SU-DHL-6 (cell line): ENCODE measurements around the gene ABTB2.

ENCODE experiments used
- H2AFZ ChIP-seq: fragments of 200-600 bp; sonication (generic); 2 replicates; pipeline ENCODE4 v1.6.1; 2014; ENCODE audit warnings: low read depth, mild to moderate bottlenecking, moderate library complexity, mixed read lengths, antibody characterized with exemption, low read length; ENCODE audit not compliant: severe bottlenecking
- H3F3A ChIP-seq: fragments of 200-600 bp; shearing (Covaris generic); 2 replicates; pipeline ENCODE4 v1.6.0; 2016; ENCODE audit warnings: antibody characterized with exemption, mild to moderate bottlenecking; ENCODE audit not compliant: insufficient read depth
- H3K27ac ChIP-seq: fragments of 200-600 bp; sonication (generic); 2 replicates; pipeline ENCODE4 v1.5.1; 2016; ENCODE audit warnings: low read depth, mild to moderate bottlenecking, low read length, moderate library complexity, mixed read lengths
- H3K27me3 ChIP-seq: fragments of 200-600 bp; sonication (generic), shearing (Covaris generic); 2 replicates; pipeline ENCODE4 v1.6.0; 2014; ENCODE audit warnings: mild to moderate bottlenecking, low read length
- H3K36me3 ChIP-seq: fragments of 200-600 bp; sonication (generic); 2 replicates; pipeline ENCODE4 v1.6.1; 2014; ENCODE audit warnings: mild to moderate bottlenecking, low read length, mixed read lengths
- H3K4me2 ChIP-seq: fragments of 300-600, 200-600 bp; shearing (Covaris generic), sonication (generic); 2 replicates; pipeline ENCODE4 v1.6.0; 2014; ENCODE audit warnings: low read length, low read depth, mild to moderate bottlenecking; ENCODE audit not compliant: poor library complexity, severe bottlenecking
- H3K4me3 ChIP-seq: fragments of 200-600 bp; sonication (generic); 2 replicates; pipeline ENCODE4 v1.5.1; 2014; ENCODE audit warnings: antibody characterized with exemption, low read length, mild to moderate bottlenecking, mixed read lengths; ENCODE audit not compliant: insufficient read depth, poor library complexity, severe bottlenecking
- H3K79me2 ChIP-seq: fragments of 200-600 bp; sonication (generic); 2 replicates; pipeline ENCODE4 v1.6.1; 2014; ENCODE audit warnings: mild to moderate bottlenecking, low read length, moderate library complexity; ENCODE audit not compliant: insufficient read depth
- H3K9ac ChIP-seq: fragments of 200-600 bp; sonication (generic); 2 replicates; pipeline ENCODE4 v1.7.0; 2014; ENCODE audit warnings: mild to moderate bottlenecking, low read length
- H3K9me2 ChIP-seq: fragments of 200-600 bp; sonication (generic); replicated peaks from 2 replicates; pipeline ENCODE4 v1.6.1; 2014; ENCODE audit warnings: low read length; ENCODE audit not compliant: insufficient read depth
- H3K9me3 ChIP-seq: fragments of 200-600 bp; sonication (generic); 2 replicates; pipeline ENCODE4 v1.6.1; 2014; ENCODE audit warnings: low read length, mixed read lengths; ENCODE audit not compliant: insufficient read depth
- H4K20me1 ChIP-seq: fragments of 200-600 bp; sonication (generic); 2 replicates; pipeline ENCODE4 v1.6.1; 2014; ENCODE audit warnings: low read depth, mild to moderate bottlenecking, antibody characterized with exemption, low read length, moderate library complexity, mixed read lengths
- CTCF ChIP-seq: fragments of 200-600 bp; sonication (generic); IDR thresholded peaks from one replicate; pipeline ENCODE4 v1.5.1; 2017; ENCODE audit warnings: antibody characterized with exemption, mild to moderate bottlenecking, low read length, moderate library complexity; ENCODE audit not compliant: insufficient read depth, poor library complexity, severe bottlenecking
- EZH2phosphoT487 ChIP-seq: fragments of 200-600 bp; sonication (generic), shearing (Covaris generic); conservative IDR thresholded peaks from 2 replicates; pipeline ENCODE4 v1.6.1; 2018; ENCODE audit warnings: mild to moderate bottlenecking, antibody characterized with exemption, low read length, moderate library complexity, mixed read lengths

ABTB2 gene

GRCh38 chr11:34190192-34191139 is 167.3 kb downstream of the ABTB2 start:
- Histone ChIP-seq H3K27ac (no peak overlapping the region), H3F3A (no peaks in the 10 kb centered on the region), H4K20me1 (no peaks in the 10 kb centered on the region), H3K36me3 (no peaks in the 10 kb centered on the region), H3K9me2 (no peaks in the 10 kb centered on the region), H3K4me2 (no peak overlapping the region), H3K9ac (no peak overlapping the region), H2AFZ (no peak overlapping the region), H3K27me3 (no peaks in the 10 kb centered on the region), H3K79me2 (no peaks in the 10 kb centered on the region), H3K9me3 (no peaks in the 10 kb centered on the region), H3K4me3 (no peak overlapping the region)
- no peak for TF ChIP-seq CTCF
- TF ChIP-seq EZH2phosphoT487: no peak

DNA sequence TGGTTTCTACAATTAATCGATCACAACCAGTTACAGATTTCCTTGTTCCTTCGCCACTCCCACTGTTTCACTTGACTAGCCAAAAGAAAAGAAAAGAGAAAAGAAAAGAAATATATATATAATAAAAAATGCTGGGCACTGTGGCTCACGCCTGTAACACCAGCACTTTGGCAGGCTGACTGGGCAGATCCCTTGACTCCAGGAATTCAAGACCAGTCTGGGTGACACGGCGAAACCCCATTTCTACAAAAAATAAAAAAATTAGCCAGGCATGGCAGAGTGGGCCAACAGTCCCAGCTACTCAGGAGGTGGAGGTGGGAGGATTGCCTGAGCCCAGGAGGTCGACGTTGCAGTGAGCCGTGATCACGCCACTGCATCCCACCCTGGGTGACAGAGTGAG is 168.6 kb downstream of the ABTB2 start:
- no peaks in the 10 kb centered on the region for H3K79me2 ChIP-seq
- no peak overlapping the region for H3K27ac ChIP-seq
- H3K27me3 ChIP-seq: no peaks in the 10 kb centered on the region
- H3K9me2 ChIP-seq: no peaks in the 10 kb centered on the region
- no peaks in the 10 kb centered on the region for H4K20me1 ChIP-seq
- no peak overlapping the region for H3K9ac ChIP-seq
- H3K9me3 ChIP-seq: no peaks in the 10 kb centered on the region
- H3K36me3 ChIP-seq: no peaks in the 10 kb centered on the region
- no peak for TF ChIP-seq CTCF
- TF ChIP-seq EZH2phosphoT487: no peak
- no peaks in the 10 kb centered on the region for H3F3A ChIP-seq
- no peak overlapping the region for H2AFZ ChIP-seq
- H3K4me3 ChIP-seq: no peak overlapping the region
- H3K4me2 ChIP-seq: no peak overlapping the region

DNA sequence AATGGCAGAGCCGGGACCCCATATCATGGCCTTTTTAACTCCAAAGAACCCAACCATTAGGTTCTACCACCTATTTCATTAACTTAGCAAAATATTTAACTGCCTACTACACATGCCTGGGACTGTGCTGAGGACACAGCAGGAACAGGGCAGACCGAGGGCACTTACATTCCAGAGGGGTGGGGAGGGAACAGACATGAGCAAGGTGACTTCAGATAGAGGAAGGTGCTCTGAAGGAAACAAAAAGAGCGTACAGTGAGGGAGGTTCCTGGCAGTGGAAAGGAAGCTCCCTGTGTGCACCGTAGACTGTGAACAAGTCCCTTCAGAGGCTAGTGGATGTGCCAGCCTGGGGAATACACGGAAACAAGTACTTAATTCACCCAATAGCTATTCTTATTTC is 169.6 kb downstream of the ABTB2 start:
- TF ChIP-seq CTCF: no peak
- TF ChIP-seq EZH2phosphoT487: no peak
- H3K9me2 ChIP-seq: no peaks in the 10 kb centered on the region
- H3K4me2 ChIP-seq: no peak overlapping the region
- no peaks in the 10 kb centered on the region for H3K79me2 ChIP-seq
- no peak overlapping the region for H3K27ac ChIP-seq
- no peak overlapping the region for H3K9ac ChIP-seq
- H3K9me3 ChIP-seq: no peaks in the 10 kb centered on the region
- no peak overlapping the region for H2AFZ ChIP-seq
- no peaks in the 10 kb centered on the region for H4K20me1 ChIP-seq
- no peaks in the 10 kb centered on the region for H3K27me3 ChIP-seq
- H3K4me3 ChIP-seq: no peak overlapping the region
- no peaks in the 10 kb centered on the region for H3F3A ChIP-seq
- H3K36me3 ChIP-seq: no peaks in the 10 kb centered on the region
